ENCODE results near the gene RNF19B.
A peak's percentile ranks its signal among the peaks of the same experiment; 100 is the strongest.

RNF19B gene

GRCh38 chr1:32944180-32944579 is 20.4 kb downstream of the RNF19B start:
- no peak overlapping the region for H3K27ac Mint-ChIP-seq
- peaks cover 49% of the 10 kb centered on the region for H3K4me1 Mint-ChIP-seq (ENCODE audit: low read depth)
- no peak overlapping the region for H3K4me3 Mint-ChIP-seq
- peaks cover 61% of the 10 kb centered on the region for H3K36me3 Mint-ChIP-seq (ENCODE audit: low read depth)
- no peaks in the 10 kb centered on the region for H3K27me3 Mint-ChIP-seq (ENCODE audit: low read depth)
- no peaks in the 10 kb centered on the region for H3K9me3 Mint-ChIP-seq

GRCh38 chr1:32939655-32940371 is 24.8 kb downstream of the RNF19B start:
- peak overlapping the region; percentile 14 for H3K27ac Mint-ChIP-seq
- H3K36me3 Mint-ChIP-seq (ENCODE audit: low read depth): peaks cover 61% of the 10 kb centered on the region
- H3K4me3 Mint-ChIP-seq: no peak overlapping the region
- peaks cover 50% of the 10 kb centered on the region for H3K4me1 Mint-ChIP-seq (ENCODE audit: low read depth)
- no peaks in the 10 kb centered on the region for H3K9me3 Mint-ChIP-seq
- H3K27me3 Mint-ChIP-seq (ENCODE audit: low read depth): no peaks in the 10 kb centered on the region

- Mint-ChIP-seq H3K27me3 (ENCODE audit: low read depth) (no peaks in the 10 kb centered on the region), H3K4me3 (no peak overlapping the region), H3K27ac (no peak overlapping the region), H3K9me3 (no peaks in the 10 kb centered on the region), H3K4me1 (ENCODE audit: low read depth) (peaks cover 41% of the 10 kb centered on the region), H3K36me3 (ENCODE audit: low read depth) (peaks cover 54% of the 10 kb centered on the region)
Measured at GRCh38 chr1:32937061-32937460, 27.5 kb downstream of the RNF19B start.

- Mint-ChIP-seq H3K27me3 (ENCODE audit: low read depth) (peaks cover 2% of the 10 kb centered on the region), H3K4me3 (no peak overlapping the region), H3K36me3 (ENCODE audit: low read depth) (peaks cover 49% of the 10 kb centered on the region), H3K27ac (no peak overlapping the region), H3K4me1 (ENCODE audit: low read depth) (peaks cover 29% of the 10 kb centered on the region), H3K9me3 (no peaks in the 10 kb centered on the region)
Measured at GRCh38 chr1:32934535-32934934, 30.1 kb downstream of the RNF19B start.

- Mint-ChIP-seq H3K27ac (no peak overlapping the region), H3K4me1 (ENCODE audit: low read depth) (peaks cover 23% of the 10 kb centered on the region), H3K9me3 (no peaks in the 10 kb centered on the region), H3K36me3 (ENCODE audit: low read depth) (peaks cover 45% of the 10 kb centered on the region), H3K4me3 (no peak overlapping the region), H3K27me3 (ENCODE audit: low read depth) (peaks cover 2% of the 10 kb centered on the region)
Measured at GRCh38 chr1:32933742-32934322, 30.8 kb downstream of the RNF19B start.

GRCh38 chr1:32931760-32932159 is 32.8 kb downstream of the RNF19B start:
- peaks cover 8% of the 10 kb centered on the region for H3K4me1 Mint-ChIP-seq (ENCODE audit: low read depth)

GRCh38 chr1:32929366-32929765 is 35.2 kb downstream of the RNF19B start:
- peaks cover 24% of the 10 kb centered on the region for H3K36me3 Mint-ChIP-seq (ENCODE audit: low read depth)
- H3K4me1 Mint-ChIP-seq (ENCODE audit: low read depth): peaks cover 6% of the 10 kb centered on the region
- H3K9me3 Mint-ChIP-seq: no peaks in the 10 kb centered on the region
- H3K27ac Mint-ChIP-seq: no peak overlapping the region
- no peak overlapping the region for H3K4me3 Mint-ChIP-seq
- H3K27me3 Mint-ChIP-seq (ENCODE audit: low read depth): peaks cover 32% of the 10 kb centered on the region

More at GRCh38 chr1:32931760-32932159, 32.8 kb downstream of the RNF19B start:
- Mint-ChIP-seq H3K27me3 (ENCODE audit: low read depth) (peaks cover 11% of the 10 kb centered on the region), H3K9me3 (no peaks in the 10 kb centered on the region), H3K36me3 (ENCODE audit: low read depth) (peaks cover 28% of the 10 kb centered on the region), H3K4me3 (no peak overlapping the region), H3K27ac (no peak overlapping the region)

- H3K9me3 Mint-ChIP-seq: no peaks in the 10 kb centered on the region
- H3K36me3 Mint-ChIP-seq (ENCODE audit: low read depth): peaks cover 20% of the 10 kb centered on the region
- H3K4me3 Mint-ChIP-seq: no peak overlapping the region
- H3K27ac Mint-ChIP-seq: no peak overlapping the region
- H3K27me3 Mint-ChIP-seq (ENCODE audit: low read depth): peaks cover 39% of the 10 kb centered on the region
- peaks cover 4% of the 10 kb centered on the region for H3K4me1 Mint-ChIP-seq (ENCODE audit: low read depth)
Measured at GRCh38 chr1:32928715-32929114, 35.9 kb downstream of the RNF19B start.

- no peak overlapping the region for H3K4me3 Mint-ChIP-seq
- no peak overlapping the region for H3K27ac Mint-ChIP-seq
- H3K9me3 Mint-ChIP-seq: no peaks in the 10 kb centered on the region
- H3K4me1 Mint-ChIP-seq (ENCODE audit: low read depth): peaks cover 4% of the 10 kb centered on the region
- H3K27me3 Mint-ChIP-seq (ENCODE audit: low read depth): peaks cover 43% of the 10 kb centered on the region
- peaks cover 16% of the 10 kb centered on the region for H3K36me3 Mint-ChIP-seq (ENCODE audit: low read depth)
Measured at GRCh38 chr1:32928285-32928684, 36.3 kb downstream of the RNF19B start.

GRCh38 chr1:32927441-32927840 is 37.2 kb downstream of the RNF19B start:
- no peak overlapping the region for H3K4me3 Mint-ChIP-seq
- H3K4me1 Mint-ChIP-seq (ENCODE audit: low read depth): peaks cover 4% of the 10 kb centered on the region

GRCh38 chr1:32926562-32926961 is 38.0 kb downstream of the RNF19B start:
- Mint-ChIP-seq H3K36me3 (ENCODE audit: low read depth) (peaks cover 8% of the 10 kb centered on the region), H3K27ac (no peak overlapping the region), H3K9me3 (no peaks in the 10 kb centered on the region), H3K4me3 (no peak overlapping the region), H3K27me3 (ENCODE audit: low read depth) (peaks cover 55% of the 10 kb centered on the region), H3K4me1 (ENCODE audit: low read depth) (peaks cover 4% of the 10 kb centered on the region)

More at GRCh38 chr1:32927441-32927840, 37.2 kb downstream of the RNF19B start:
- H3K27me3 Mint-ChIP-seq (ENCODE audit: low read depth): peaks cover 50% of the 10 kb centered on the region
- H3K27ac Mint-ChIP-seq: no peak overlapping the region
- H3K9me3 Mint-ChIP-seq: no peaks in the 10 kb centered on the region
- H3K36me3 Mint-ChIP-seq (ENCODE audit: low read depth): peaks cover 11% of the 10 kb centered on the region

- no peak overlapping the region for H3K27ac Mint-ChIP-seq
- H3K4me1 Mint-ChIP-seq (ENCODE audit: low read depth): peaks cover 4% of the 10 kb centered on the region
- H3K9me3 Mint-ChIP-seq: no peaks in the 10 kb centered on the region
- peak overlapping the region; percentile 31 for H3K4me3 Mint-ChIP-seq
- H3K27me3 Mint-ChIP-seq (ENCODE audit: low read depth): peaks cover 52% of the 10 kb centered on the region
- peaks cover 5% of the 10 kb centered on the region for H3K36me3 Mint-ChIP-seq (ENCODE audit: low read depth)
Measured at GRCh38 chr1:32925403-32926162, 39.0 kb downstream of the RNF19B start.

GRCh38 chr1:32924881-32925344 is 39.7 kb downstream of the RNF19B start:
- Mint-ChIP-seq H3K36me3 (ENCODE audit: low read depth) (peaks cover 8% of the 10 kb centered on the region), H3K27me3 (ENCODE audit: low read depth) (peaks cover 55% of the 10 kb centered on the region), H3K4me1 (ENCODE audit: low read depth) (peaks cover 8% of the 10 kb centered on the region), H3K9me3 (no peaks in the 10 kb centered on the region), H3K27ac (no peak overlapping the region), H3K4me3 (peak overlapping the region; percentile 12)

- Mint-ChIP-seq H3K4me1 (ENCODE audit: low read depth) (peaks cover 20% of the 10 kb centered on the region), H3K27me3 (ENCODE audit: low read depth) (peaks cover 52% of the 10 kb centered on the region), H3K36me3 (ENCODE audit: low read depth) (peaks cover 7% of the 10 kb centered on the region), H3K4me3 (no peak overlapping the region), H3K9me3 (no peaks in the 10 kb centered on the region), H3K27ac (no peak overlapping the region)
Measured at GRCh38 chr1:32920833-32921232, 43.8 kb downstream of the RNF19B start.

Measured in T-helper 1 cell treated with Interleukin-12 subunit alpha and Interleukin-12 subunit beta and Interleukin-4 antibody, amounts not matched to agents 30 μg/mL and 1 μg/mL, for 36 hours (primary cell).